Measurements from ENCODE around the gene SENP7.

GRCh38 chr3:101325393-101326134 lies 187.4 kb downstream of the SENP7 start:
- TF ChIP-seq, protein P1, sequence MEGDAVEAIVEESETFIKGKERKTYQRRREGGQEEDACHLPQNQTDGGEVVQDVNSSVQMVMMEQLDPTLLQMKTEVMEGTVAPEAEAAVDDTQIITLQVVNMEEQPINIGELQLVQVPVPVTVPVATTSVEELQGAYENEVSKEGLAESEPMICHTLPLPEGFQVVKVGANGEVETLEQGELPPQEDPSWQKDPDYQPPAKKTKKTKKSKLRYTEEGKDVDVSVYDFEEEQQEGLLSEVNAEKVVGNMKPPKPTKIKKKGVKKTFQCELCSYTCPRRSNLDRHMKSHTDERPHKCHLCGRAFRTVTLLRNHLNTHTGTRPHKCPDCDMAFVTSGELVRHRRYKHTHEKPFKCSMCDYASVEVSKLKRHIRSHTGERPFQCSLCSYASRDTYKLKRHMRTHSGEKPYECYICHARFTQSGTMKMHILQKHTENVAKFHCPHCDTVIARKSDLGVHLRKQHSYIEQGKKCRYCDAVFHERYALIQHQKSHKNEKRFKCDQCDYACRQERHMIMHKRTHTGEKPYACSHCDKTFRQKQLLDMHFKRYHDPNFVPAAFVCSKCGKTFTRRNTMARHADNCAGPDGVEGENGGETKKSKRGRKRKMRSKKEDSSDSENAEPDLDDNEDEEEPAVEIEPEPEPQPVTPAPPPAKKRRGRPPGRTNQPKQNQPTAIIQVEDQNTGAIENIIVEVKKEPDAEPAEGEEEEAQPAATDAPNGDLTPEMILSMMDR (IDR thresholded peaks at IDR 0.05): no peak
- no peak for TF ChIP-seq POLR2A (IDR thresholded peaks at IDR 0.05)

Data from vagina (tissue), 2 donors.